Gastroesophageal sphincter (tissue), 3 donors: Measurements from ENCODE around the gene XRCC5.

Experiments used
- CTCF ChIP-seq, 4 experiments: fragments of 200-600 bp in 2 of 4; fragments of 450-650 bp in 2 of 4; sonication (generic) in 1 of 4; IDR thresholded peaks; one replicate each; pipeline ENCODE4 v1.5.1; 2017 to 2019; ENCODE audit warnings: antibody characterized with exemption in 4 of 4, mild to moderate bottlenecking in 2 of 4, moderate library complexity in 2 of 4
- EP300 ChIP-seq: sonication (generic); formaldehyde crosslinking; IDR thresholded peaks from one replicate; pipeline ENCODE4 v1.6.1; 2017; ENCODE audit warnings: antibody characterized with exemption, mild to moderate bottlenecking
- POLR2A ChIP-seq, 2 donors: fragments of 450-650 bp; IDR thresholded peaks; one replicate each; pipeline ENCODE4 v1.6.1; 2017; ENCODE audit warnings: antibody characterized with exemption in 2 of 2, mild to moderate bottlenecking in 2 of 2, moderate library complexity in 1 of 2
- POLR2AphosphoS5 ChIP-seq: sonication (generic); formaldehyde crosslinking; IDR thresholded peaks from one replicate; pipeline ENCODE4 v1.6.1; 2017; ENCODE audit warnings: antibody characterized with exemption

- TF ChIP-seq CTCF (IDR thresholded peaks at IDR 0.05) (no peak), EP300 (no peak), POLR2AphosphoS5 (no peak), POLR2A (IDR thresholded peaks at IDR 0.05) (no peak)
Observed at GRCh38 chr2:216159646-216160045, 50.5 kb downstream of the XRCC5 start.
